ENCODE data around the gene HMCN1. TPM values are rescaled to one million over a fixed set of nuclear protein-coding genes. Genes with fewer than 3 reads are reported as not detected.

HMCN1 gene
- total RNA-seq, 1 donor from 2014 or later: 3.4 TPM

DNA sequence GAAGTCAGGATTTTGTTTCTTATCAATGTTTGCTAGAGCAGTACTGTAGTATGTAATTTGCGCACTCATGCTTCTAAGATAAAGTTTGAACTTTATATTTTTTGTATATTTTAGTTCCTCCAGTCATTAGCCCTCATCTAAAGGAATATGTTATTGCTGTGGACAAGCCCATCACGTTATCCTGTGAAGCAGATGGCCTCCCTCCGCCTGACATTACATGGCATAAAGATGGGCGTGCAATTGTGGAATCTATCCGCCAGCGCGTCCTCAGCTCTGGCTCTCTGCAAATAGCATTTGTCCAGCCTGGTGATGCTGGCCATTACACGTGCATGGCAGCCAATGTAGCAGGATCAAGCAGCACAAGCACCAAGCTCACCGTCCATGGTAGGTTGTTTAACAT is 388.6 kb downstream of the HMCN1 start:
- H3K4me1 Mint-ChIP-seq (ENCODE audit: low read depth): peaks cover 2% of the 10 kb centered on the region
- no peaks in the 10 kb centered on the region for H3K36me3 Mint-ChIP-seq (ENCODE audit: insufficient read depth)

DNA sequence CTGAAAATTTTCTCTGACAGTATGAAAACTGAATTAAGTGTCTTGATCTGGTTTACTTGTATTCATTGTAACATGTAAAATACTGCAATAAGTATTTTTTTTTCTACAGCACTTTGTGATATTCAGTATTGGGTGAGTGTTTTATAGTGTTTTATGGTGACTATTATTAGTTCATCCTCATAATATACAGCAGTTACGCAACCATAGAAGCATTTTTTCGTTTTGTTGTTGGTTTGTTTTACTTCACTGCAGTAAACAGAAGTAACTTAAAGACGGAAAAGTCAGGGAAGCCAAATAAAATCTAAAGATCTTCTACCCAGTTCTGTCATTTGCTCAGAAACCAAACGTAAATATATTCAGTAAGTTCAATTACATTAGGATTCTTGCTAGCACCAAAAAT is 390.8 kb downstream of the HMCN1 start:
- H3K4me1 Mint-ChIP-seq (ENCODE audit: low read depth): peaks cover 2% of the 10 kb centered on the region
- TF ChIP-seq, protein P1, sequence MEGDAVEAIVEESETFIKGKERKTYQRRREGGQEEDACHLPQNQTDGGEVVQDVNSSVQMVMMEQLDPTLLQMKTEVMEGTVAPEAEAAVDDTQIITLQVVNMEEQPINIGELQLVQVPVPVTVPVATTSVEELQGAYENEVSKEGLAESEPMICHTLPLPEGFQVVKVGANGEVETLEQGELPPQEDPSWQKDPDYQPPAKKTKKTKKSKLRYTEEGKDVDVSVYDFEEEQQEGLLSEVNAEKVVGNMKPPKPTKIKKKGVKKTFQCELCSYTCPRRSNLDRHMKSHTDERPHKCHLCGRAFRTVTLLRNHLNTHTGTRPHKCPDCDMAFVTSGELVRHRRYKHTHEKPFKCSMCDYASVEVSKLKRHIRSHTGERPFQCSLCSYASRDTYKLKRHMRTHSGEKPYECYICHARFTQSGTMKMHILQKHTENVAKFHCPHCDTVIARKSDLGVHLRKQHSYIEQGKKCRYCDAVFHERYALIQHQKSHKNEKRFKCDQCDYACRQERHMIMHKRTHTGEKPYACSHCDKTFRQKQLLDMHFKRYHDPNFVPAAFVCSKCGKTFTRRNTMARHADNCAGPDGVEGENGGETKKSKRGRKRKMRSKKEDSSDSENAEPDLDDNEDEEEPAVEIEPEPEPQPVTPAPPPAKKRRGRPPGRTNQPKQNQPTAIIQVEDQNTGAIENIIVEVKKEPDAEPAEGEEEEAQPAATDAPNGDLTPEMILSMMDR (IDR thresholded peaks at IDR 0.05; ENCODE audit: unreplicated experiment): no peak
- H3K4me3 Mint-ChIP-seq (ENCODE audit: low read depth): no peak overlapping the region
- no peaks in the 10 kb centered on the region for H3K36me3 Mint-ChIP-seq (ENCODE audit: insufficient read depth)
- no peak overlapping the region for H3K27ac Mint-ChIP-seq
- H3K27me3 Mint-ChIP-seq: no peaks in the 10 kb centered on the region
- no peaks in the 10 kb centered on the region for H3K9me3 Mint-ChIP-seq (ENCODE audit: low read depth)
- DNase-seq (ENCODE audit: low spot score, unreplicated experiment): no peak

More for the DNA sequence above, 388.6 kb downstream of the HMCN1 start:
- H3K27me3 Mint-ChIP-seq: no peaks in the 10 kb centered on the region
- DNase-seq (ENCODE audit: low spot score, unreplicated experiment): no peak
- H3K4me3 Mint-ChIP-seq (ENCODE audit: low read depth): no peak overlapping the region
- H3K27ac Mint-ChIP-seq: no peak overlapping the region
- TF ChIP-seq, protein P1 (IDR thresholded peaks at IDR 0.05; ENCODE audit: unreplicated experiment): no peak
- no peaks in the 10 kb centered on the region for H3K9me3 Mint-ChIP-seq (ENCODE audit: low read depth)

- H3K4me1 Mint-ChIP-seq (ENCODE audit: low read depth): peaks cover 2% of the 10 kb centered on the region
- H3K36me3 Mint-ChIP-seq (ENCODE audit: insufficient read depth): no peaks in the 10 kb centered on the region
- DNase-seq (ENCODE audit: low spot score, unreplicated experiment): no peak
- H3K27ac Mint-ChIP-seq: no peak overlapping the region
- no peaks in the 10 kb centered on the region for H3K9me3 Mint-ChIP-seq (ENCODE audit: low read depth)
- no peak overlapping the region for H3K4me3 Mint-ChIP-seq (ENCODE audit: low read depth)
- TF ChIP-seq, protein P1 (IDR thresholded peaks at IDR 0.05; ENCODE audit: unreplicated experiment): no peak
- H3K27me3 Mint-ChIP-seq: no peaks in the 10 kb centered on the region
Measured at GRCh38 chr1:186125511-186125910, 391.3 kb downstream of the HMCN1 start.

- TF ChIP-seq, protein P1 (IDR thresholded peaks at IDR 0.05; ENCODE audit: unreplicated experiment): no peak
- Mint-ChIP-seq H3K27me3 (no peaks in the 10 kb centered on the region), H3K9me3 (ENCODE audit: low read depth) (no peaks in the 10 kb centered on the region), H3K27ac (no peak overlapping the region), H3K4me1 (ENCODE audit: low read depth) (peaks cover 2% of the 10 kb centered on the region), H3K4me3 (ENCODE audit: low read depth) (no peak overlapping the region), H3K36me3 (ENCODE audit: insufficient read depth) (no peaks in the 10 kb centered on the region)
- no peak for DNase-seq (ENCODE audit: low spot score, unreplicated experiment)
Measured at GRCh38 chr1:186129758-186130157, 395.6 kb downstream of the HMCN1 start.

GRCh38 chr1:186139115-186139514 is 404.9 kb downstream of the HMCN1 start:
- Mint-ChIP-seq H3K36me3 (ENCODE audit: insufficient read depth) (no peaks in the 10 kb centered on the region), H3K4me3 (ENCODE audit: low read depth) (no peak overlapping the region), H3K27me3 (no peaks in the 10 kb centered on the region), H3K27ac (no peak overlapping the region), H3K4me1 (ENCODE audit: low read depth) (no peaks in the 10 kb centered on the region), H3K9me3 (ENCODE audit: low read depth) (peaks cover 6% of the 10 kb centered on the region)
- DNase-seq (ENCODE audit: low spot score, unreplicated experiment): no peak
- TF ChIP-seq, protein P1 (IDR thresholded peaks at IDR 0.05; ENCODE audit: unreplicated experiment): no peak

Measured in progenitor cell of endocrine pancreas (in vitro differentiated cells).